GM19351 (cell line): Measurements from ENCODE around the gene VILL.

ENCODE experiments used
- ATAC-seq: cut with Tn5 transposase; IDR thresholded peaks from one replicate; pipeline ENCODE4 v1.9.1; 2021; ENCODE audit warnings: mild to moderate bottlenecking, moderate library complexity; ENCODE audit not compliant: unreplicated experiment

VILL gene

GRCh38 chr3:37990527-37990926, at the start of gene VILL:
TSS of gene VILL (plus strand) at chr3:37990786. CDS start at chr3:37993673, 2,887 bp downstream.
- no peak for ATAC-seq

- ATAC-seq, result no peak
These were observed 48.7 kb upstream of the VILL start for GRCh38 chr3:37941608-37942508.

GRCh38 chr3:37942646-37943045, 47.9 kb upstream of the VILL start:
- ATAC-seq, result no peak

- no peak for ATAC-seq
These were observed 47.5 kb upstream of the VILL start for GRCh38 chr3:37943126-37943525.

GRCh38 chr3:37943631-37944314, 46.8 kb upstream of the VILL start:
- no peak for ATAC-seq

- ATAC-seq, result no peak
These were observed 46.2 kb upstream of the VILL start for GRCh38 chr3:37944391-37944842.

GRCh38 chr3:37945156-37945806, 45.3 kb upstream of the VILL start:
- ATAC-seq, result no peak

GRCh38 chr3:37945807-37946530, 44.6 kb upstream of the VILL start:
- ATAC-seq, result no peak

GRCh38 chr3:37946531-37946889, 44.1 kb upstream of the VILL start:
- ATAC-seq, result no peak

- ATAC-seq, result no peak
These were observed 40.7 kb upstream of the VILL start for GRCh38 chr3:37949866-37950265.

- no peak for ATAC-seq
These were observed 38.0 kb upstream of the VILL start for GRCh38 chr3:37952564-37952963.

- no peak for ATAC-seq
These were observed 37.4 kb upstream of the VILL start for GRCh38 chr3:37953226-37953625.

- no peak for ATAC-seq
These were observed 36.7 kb upstream of the VILL start for GRCh38 chr3:37953707-37954394.

- no peak for ATAC-seq
These were observed 35.7 kb upstream of the VILL start for GRCh38 chr3:37954881-37955280.

GRCh38 chr3:37955918-37956707, 34.5 kb upstream of the VILL start:
- no peak for ATAC-seq

GRCh38 chr3:37956723-37957538, 33.7 kb upstream of the VILL start:
- ATAC-seq, result no peak

- no peak for ATAC-seq
These were observed 33.0 kb upstream of the VILL start for GRCh38 chr3:37957539-37957936.

GRCh38 chr3:37961622-37962431, 28.8 kb upstream of the VILL start:
- no peak for ATAC-seq
